Lung (tissue), 12 donors: ENCODE measurements around the gene CD8A. TPM values are rescaled to one million over a fixed set of nuclear protein-coding genes. Genes with fewer than 3 reads are reported as not detected.

Source experiments
- ATAC-seq: fragments of 200-7000 bp; cut with Tn5 transposase; one replicate; pipeline ENCODE4 v1.9.1; 2020; ENCODE audit warnings: moderate number of reproducible peaks; ENCODE audit not compliant: insufficient read depth, low FRiP score
- DNase-seq, 3 donors: peaks; one replicate each; pipeline ENCODE4 v3.0.0-alpha.2; 2013 to 2017
- H3K27ac ChIP-seq, 2 donors: one replicate each; pipeline ENCODE4 v1.5.1; 2013; ENCODE audit warnings: mild to moderate bottlenecking in 2 of 2, moderate library complexity in 2 of 2, control low read depth in 1 of 2, inconsistent platforms in 1 of 2, low read depth in 1 of 2, low read length in 1 of 2
- H3K27me3 ChIP-seq, 3 donors: one replicate each; pipeline ENCODE4 v1.5.1; 2013; ENCODE audit warnings: low read length in 2 of 3; ENCODE audit not compliant: control insufficient read depth in 3 of 3, insufficient read depth in 3 of 3
- H3K36me3 ChIP-seq, 4 donors: one replicate each; pipeline ENCODE4 v1.5.1; 2013; ENCODE audit warnings: low read length in 4 of 4, mild to moderate bottlenecking in 1 of 4, moderate library complexity in 1 of 4; ENCODE audit not compliant: control insufficient read depth in 4 of 4, insufficient read depth in 4 of 4
- H3K4me1 ChIP-seq, 5 donors: one replicate each; pipeline ENCODE4 v1.5.1; 2013; ENCODE audit warnings: low read length in 5 of 5, mild to moderate bottlenecking in 2 of 5, moderate library complexity in 1 of 5; ENCODE audit not compliant: control insufficient read depth in 5 of 5, insufficient read depth in 5 of 5
- H3K4me3 ChIP-seq: one replicate; pipeline ENCODE4 v1.5.1; 2013; ENCODE audit warnings: mild to moderate bottlenecking, control low read depth, moderate library complexity
- H3K9ac ChIP-seq, 2 donors: one replicate each; pipeline ENCODE4 v1.5.1; 2013; ENCODE audit warnings: low read length in 2 of 2, control low read depth in 1 of 2; ENCODE audit not compliant: insufficient read depth in 1 of 2
- H3K9me3 ChIP-seq, 4 donors: one replicate each; pipeline ENCODE4 v1.5.1; 2013; ENCODE audit warnings: low read length in 3 of 4, mild to moderate bottlenecking in 1 of 4, moderate library complexity in 1 of 4; ENCODE audit not compliant: control insufficient read depth in 4 of 4, insufficient read depth in 3 of 4
- WGBS, 2 donors: extraction: QIAGEN DNeasy Blood & Tissue Kit; methylation state at CpG; one replicate each; pipeline ENCODE4 v1.1.7; 2013; 5-methylcytosine and 5-hydroxymethylcytosine counted together
- polyA plus RNA-seq, 2 donors: library from polyadenylated mRNA; stranded (reverse); fragments of 200-250 nt; gene quantifications; one replicate each; pipeline ENCODE4 v1.2.1, GENCODE V29; 2013
- total RNA-seq, 2 donors: library from RNA; depleted of rRNA in 1 of 2; stranded (reverse); fragments of >200 nt in 1 of 2; gene quantifications; one replicate each; pipeline ENCODE4 v1.2.1, GENCODE V29; 2014 to 2021
- TF ChIP-seq, protein P1 (sequence below): IDR thresholded peaks from 2 replicates; pipeline ENCODE4 v1.5.1; 2012; ENCODE audit warnings: mild to moderate bottlenecking; ENCODE audit errors: control extremely low read depth, extremely low read depth
- donor health status: control.
- donor health status: control.
- donor health status: Bipolar disorder and iron deficiency.
- donor health status: healthy.
- donor health status: DM: yes; HTN: yes; CAD: no.

The CD8A gene
- total and polyA plus RNA-seq, 4 donors = 1.1 to 3.7 (median 3.0) TPM

DNA sequence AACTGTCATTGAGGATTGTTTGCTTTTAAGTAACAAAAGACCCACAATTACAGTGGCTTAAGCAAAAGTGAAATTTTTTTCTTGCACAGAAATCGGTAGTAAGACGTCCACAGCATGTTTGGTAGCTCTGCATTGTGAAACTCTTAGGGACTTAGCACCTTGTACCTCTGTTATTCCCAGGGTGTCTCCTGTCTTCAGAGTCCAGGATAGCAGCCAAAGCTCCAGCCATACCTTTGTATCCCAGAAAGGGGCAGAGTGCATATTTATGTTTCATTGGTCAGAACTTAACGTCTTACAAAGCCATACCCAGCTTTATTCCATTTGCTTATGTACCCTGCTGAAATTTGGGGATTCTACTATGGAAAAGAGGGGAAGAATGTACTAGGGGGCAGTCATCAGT lies 37.8 kb downstream of the CD8A start:
- peaks cover 0 to 8% (median 0%) of the 10 kb centered on the region in 4 donors for H3K9me3 ChIP-seq
- H3K9ac ChIP-seq = no peak overlapping the region
- H3K27me3 ChIP-seq = no peaks in the 10 kb centered on the region
- H3K27ac ChIP-seq = no peak overlapping the region
- no peak overlapping the region for H3K4me3 ChIP-seq
- 96% methylated on average over 3 of the region's 3 CpGs for WGBS, 2 donors
- TF ChIP-seq, protein P1, sequence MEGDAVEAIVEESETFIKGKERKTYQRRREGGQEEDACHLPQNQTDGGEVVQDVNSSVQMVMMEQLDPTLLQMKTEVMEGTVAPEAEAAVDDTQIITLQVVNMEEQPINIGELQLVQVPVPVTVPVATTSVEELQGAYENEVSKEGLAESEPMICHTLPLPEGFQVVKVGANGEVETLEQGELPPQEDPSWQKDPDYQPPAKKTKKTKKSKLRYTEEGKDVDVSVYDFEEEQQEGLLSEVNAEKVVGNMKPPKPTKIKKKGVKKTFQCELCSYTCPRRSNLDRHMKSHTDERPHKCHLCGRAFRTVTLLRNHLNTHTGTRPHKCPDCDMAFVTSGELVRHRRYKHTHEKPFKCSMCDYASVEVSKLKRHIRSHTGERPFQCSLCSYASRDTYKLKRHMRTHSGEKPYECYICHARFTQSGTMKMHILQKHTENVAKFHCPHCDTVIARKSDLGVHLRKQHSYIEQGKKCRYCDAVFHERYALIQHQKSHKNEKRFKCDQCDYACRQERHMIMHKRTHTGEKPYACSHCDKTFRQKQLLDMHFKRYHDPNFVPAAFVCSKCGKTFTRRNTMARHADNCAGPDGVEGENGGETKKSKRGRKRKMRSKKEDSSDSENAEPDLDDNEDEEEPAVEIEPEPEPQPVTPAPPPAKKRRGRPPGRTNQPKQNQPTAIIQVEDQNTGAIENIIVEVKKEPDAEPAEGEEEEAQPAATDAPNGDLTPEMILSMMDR = no peak
- no peak for DNase-seq
- peaks cover 0 to 5% (median 0%) of the 10 kb centered on the region in 5 donors for H3K4me1 ChIP-seq
- no peak for ATAC-seq
- peaks cover 5 to 30% (median 18%) of the 10 kb centered on the region in 4 donors for H3K36me3 ChIP-seq

DNA sequence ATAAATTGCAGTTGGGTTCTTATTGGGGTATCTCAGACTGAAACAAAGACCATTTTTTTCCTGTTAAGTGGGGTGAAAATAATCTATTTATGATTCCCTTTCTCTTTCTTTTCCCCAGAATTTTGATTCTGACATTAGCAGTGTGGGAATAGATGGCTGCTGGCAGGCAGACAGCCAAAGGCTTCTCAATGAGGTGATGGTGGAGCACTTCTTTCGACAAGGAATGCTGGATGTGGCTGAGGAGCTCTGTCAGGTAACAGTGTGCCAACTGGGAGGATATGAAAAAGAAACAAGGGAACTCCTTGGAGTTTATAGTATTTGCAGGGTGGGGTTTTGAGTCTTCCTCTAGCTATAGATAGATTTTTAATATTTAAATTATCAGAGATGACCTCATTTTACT lies 38.9 kb downstream of the CD8A start:
- no peak for ATAC-seq
- WGBS, 2 donors = 49 to 78% methylated on average over 1 of the region's 1 CpG
- Histone ChIP-seq H3K4me3 (no peak overlapping the region), H3K9ac (no peak overlapping the region), H3K36me3 (peaks cover 5 to 30% (median 18%) of the 10 kb centered on the region in 4 donors), H3K27ac (no peak overlapping the region), H3K9me3 (peaks cover 0 to 8% (median 0%) of the 10 kb centered on the region in 4 donors), H3K4me1 (peaks cover 0 to 11% (median 0%) of the 10 kb centered on the region in 5 donors), H3K27me3 (no peaks in the 10 kb centered on the region)
- DNase-seq = no peak
- TF ChIP-seq, protein P1 = no peak

DNA sequence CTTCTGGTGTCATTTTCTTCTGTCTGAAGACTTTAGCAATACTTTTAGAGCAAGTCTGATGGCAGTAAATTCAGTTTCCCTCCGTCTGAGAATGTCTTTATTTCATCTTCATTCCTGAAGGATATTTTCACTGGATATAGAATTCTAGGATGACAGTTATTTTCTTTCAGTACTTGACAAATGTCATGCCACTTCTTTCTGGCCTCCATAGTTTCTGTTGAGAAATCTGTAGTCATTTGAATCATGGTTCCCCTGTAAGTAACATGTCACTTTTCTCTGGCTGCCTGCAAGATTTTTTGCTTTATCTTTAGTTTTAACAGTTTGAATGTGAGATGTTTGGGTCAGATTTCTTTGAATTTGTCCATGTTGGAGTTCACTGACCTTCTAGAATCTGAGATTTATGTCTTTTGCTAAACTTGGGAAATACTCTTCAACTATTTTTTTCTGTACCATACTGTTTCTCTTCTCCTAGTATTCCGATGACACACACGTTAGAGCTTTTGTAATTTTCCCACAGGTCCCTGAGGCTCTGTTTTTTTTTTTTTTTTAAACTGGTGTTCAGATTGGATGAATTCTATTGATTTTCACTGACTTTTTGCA lies 40.4 kb downstream of the CD8A start:
- no peak overlapping the region for H3K9ac ChIP-seq
- 99% methylated on average over 3 of the region's 3 CpGs for WGBS, 2 donors

More for the DNA sequence above, 40.4 kb downstream of the CD8A start:
- TF ChIP-seq, protein P1 = no peak
- Histone ChIP-seq H3K27ac (no peak overlapping the region), H3K36me3 (peaks cover 5 to 26% (median 17%) of the 10 kb centered on the region in 4 donors), H3K4me1 (peaks cover 0 to 19% (median 0%) of the 10 kb centered on the region in 5 donors), H3K27me3 (no peaks in the 10 kb centered on the region), H3K9me3 (peaks cover 0 to 8% (median 0%) of the 10 kb centered on the region in 4 donors), H3K4me3 (no peak overlapping the region)
- no peak for ATAC-seq
- peak in 2 of 3 donors; percentile 9 to 13 for DNase-seq
